Lower leg skin (tissue), 3 donors: ENCODE measurements around the gene DRC7.

Experiments used
- POLR2A ChIP-seq, 2 donors: fragments of 450-650 bp; IDR thresholded peaks; one replicate each; pipeline ENCODE4 v1.6.1; 2016 to 2017; ENCODE audit warnings: antibody characterized with exemption in 2 of 2, mild to moderate bottlenecking in 1 of 2, moderate library complexity in 1 of 2
- TF ChIP-seq, protein P1 (sequence below), 3 donors: fragments of 450-650 bp; IDR thresholded peaks; one replicate each; pipeline ENCODE4 v1.5.1; 2016; ENCODE audit warnings: antibody characterized with exemption in 3 of 3, mild to moderate bottlenecking in 3 of 3, moderate library complexity in 2 of 3

GRCh38 chr16:57745768-57746167, 51.2 kb downstream of the DRC7 start:
- TF ChIP-seq, protein P1, sequence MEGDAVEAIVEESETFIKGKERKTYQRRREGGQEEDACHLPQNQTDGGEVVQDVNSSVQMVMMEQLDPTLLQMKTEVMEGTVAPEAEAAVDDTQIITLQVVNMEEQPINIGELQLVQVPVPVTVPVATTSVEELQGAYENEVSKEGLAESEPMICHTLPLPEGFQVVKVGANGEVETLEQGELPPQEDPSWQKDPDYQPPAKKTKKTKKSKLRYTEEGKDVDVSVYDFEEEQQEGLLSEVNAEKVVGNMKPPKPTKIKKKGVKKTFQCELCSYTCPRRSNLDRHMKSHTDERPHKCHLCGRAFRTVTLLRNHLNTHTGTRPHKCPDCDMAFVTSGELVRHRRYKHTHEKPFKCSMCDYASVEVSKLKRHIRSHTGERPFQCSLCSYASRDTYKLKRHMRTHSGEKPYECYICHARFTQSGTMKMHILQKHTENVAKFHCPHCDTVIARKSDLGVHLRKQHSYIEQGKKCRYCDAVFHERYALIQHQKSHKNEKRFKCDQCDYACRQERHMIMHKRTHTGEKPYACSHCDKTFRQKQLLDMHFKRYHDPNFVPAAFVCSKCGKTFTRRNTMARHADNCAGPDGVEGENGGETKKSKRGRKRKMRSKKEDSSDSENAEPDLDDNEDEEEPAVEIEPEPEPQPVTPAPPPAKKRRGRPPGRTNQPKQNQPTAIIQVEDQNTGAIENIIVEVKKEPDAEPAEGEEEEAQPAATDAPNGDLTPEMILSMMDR (IDR thresholded peaks at IDR 0.05): no peak
- no peak for TF ChIP-seq POLR2A (IDR thresholded peaks at IDR 0.05)
